DMS153 treated with DMSO at 0.1 percent for 48 hours (cell line): ENCODE measurements around the gene EIF2B5.
"Not testable (repeated sequence)": the region's sequence is repeated elsewhere in the genome, so short reads cannot be mapped to it uniquely, and the experiment has no call there.

Source experiments
- DNase-seq: peaks from one replicate; lab custom pipeline; 2025; ENCODE audit not compliant: unreplicated experiment; lab: John Stamatoyannopoulos, UW

The EIF2B5 gene

GRCh38 chr3:184145751-184146270, 10.7 kb downstream of the EIF2B5 start:
- no peak for DNase-seq

GRCh38 chr3:184148076-184148475, 12.9 kb downstream of the EIF2B5 start:
- no peak for DNase-seq

GRCh38 chr3:184149123-184149522, 14.0 kb downstream of the EIF2B5 start:
- no peak for DNase-seq

- DNase-seq, result not testable (repeated sequence)
Observed at GRCh38 chr3:184149770-184150169, 14.6 kb downstream of the EIF2B5 start.

- DNase-seq, result peak; percentile 37
Observed at GRCh38 chr3:184154885-184155643, 19.9 kb downstream of the EIF2B5 start, which contains the start of gene DVL3. TSS of gene DVL3 (plus strand) at chr3:184155377. CDS start at chr3:184155636, 259 bp downstream.

GRCh38 chr3:184155644-184156521, 20.7 kb downstream of the EIF2B5 start:
- no peak for DNase-seq

- DNase-seq, result no peak
Observed at GRCh38 chr3:184156522-184156955, 21.4 kb downstream of the EIF2B5 start.

GRCh38 chr3:184157206-184157605, 22.0 kb downstream of the EIF2B5 start:
- DNase-seq, result no peak

- no peak for DNase-seq
Observed at GRCh38 chr3:184158404-184158803, 23.2 kb downstream of the EIF2B5 start.

GRCh38 chr3:184160456-184160855, 25.3 kb downstream of the EIF2B5 start:
- DNase-seq, result no peak

GRCh38 chr3:184162571-184163070, 27.5 kb downstream of the EIF2B5 start:
- not testable (repeated sequence) for DNase-seq

GRCh38 chr3:184164648-184165330, 29.6 kb downstream of the EIF2B5 start:
- no peak for DNase-seq

GRCh38 chr3:184165543-184165942, 30.4 kb downstream of the EIF2B5 start:
- no peak for DNase-seq

GRCh38 chr3:184166671-184167070, 31.5 kb downstream of the EIF2B5 start:
- DNase-seq, result no peak

GRCh38 chr3:184167786-184168185, 32.6 kb downstream of the EIF2B5 start:
- DNase-seq, result no peak

- no peak for DNase-seq
Observed at GRCh38 chr3:184168363-184169120, 33.4 kb downstream of the EIF2B5 start.

GRCh38 chr3:184169896-184170875, 35.0 kb downstream of the EIF2B5 start:
- DNase-seq, result no peak

GRCh38 chr3:184171562-184171961, 36.4 kb downstream of the EIF2B5 start:
- no peak for DNase-seq
